CMK (cell line): ENCODE data around the gene RAD51.
A peak's percentile ranks its signal among the peaks of the same experiment; 100 is the strongest.

Experiments
- DNase-seq: peaks from one replicate; pipeline ENCODE4 v3.0.0-alpha.2; 2010; ENCODE audit warnings: low read depth

RAD51 gene

GRCh38 chr15:40722934-40723333 is 28.0 kb downstream of the RAD51 start:
- DNase-seq, result no peak

GRCh38 chr15:40723919-40724318 is 28.9 kb downstream of the RAD51 start:
- no peak for DNase-seq

GRCh38 chr15:40731034-40731433 is 36.1 kb downstream of the RAD51 start:
- no peak for DNase-seq

- DNase-seq, result no peak
Observed at GRCh38 chr15:40736575-40736974, 41.6 kb downstream of the RAD51 start.

- DNase-seq, result no peak
Observed at GRCh38 chr15:40737048-40737447, 42.1 kb downstream of the RAD51 start.

GRCh38 chr15:40739047-40739446 is 44.1 kb downstream of the RAD51 start:
- no peak for DNase-seq

- DNase-seq, result no peak
Observed at GRCh38 chr15:40739854-40740253, 44.9 kb downstream of the RAD51 start.

- no peak for DNase-seq
Observed at GRCh38 chr15:40743485-40743901, 48.5 kb downstream of the RAD51 start.

- no peak for DNase-seq
Observed at GRCh38 chr15:40743921-40744814, 49.2 kb downstream of the RAD51 start.

- DNase-seq, result no peak
Observed at GRCh38 chr15:40744815-40745152, 49.8 kb downstream of the RAD51 start.

- DNase-seq, result no peak
Observed at GRCh38 chr15:40746916-40747418, 52.0 kb downstream of the RAD51 start.

GRCh38 chr15:40747685-40748631 is 53.0 kb downstream of the RAD51 start:
- DNase-seq, result no peak

- no peak for DNase-seq
Observed at GRCh38 chr15:40749151-40749630, 54.2 kb downstream of the RAD51 start.

GRCh38 chr15:40750885-40751284 is 55.9 kb downstream of the RAD51 start:
- DNase-seq, result no peak

- DNase-seq, result no peak
Observed at GRCh38 chr15:40751745-40752144, 56.8 kb downstream of the RAD51 start.

GRCh38 chr15:40754574-40754882 is 59.6 kb downstream of the RAD51 start:
- DNase-seq, result no peak

GRCh38 chr15:40754883-40755811 is 60.2 kb downstream of the RAD51 start, which contains the start of gene RMDN3:
Gene RMDN3 (minus strand): TSS chr15:40755254. CDS start chr15:40754783, 471 bp downstream.
- peak; percentile 80 for DNase-seq

- DNase-seq, result no peak
Observed at GRCh38 chr15:40755812-40756208, 60.8 kb downstream of the RAD51 start.

GRCh38 chr15:40756938-40757337 is 62.0 kb downstream of the RAD51 start:
- no peak for DNase-seq

GRCh38 chr15:40759961-40760360 is 65.0 kb downstream of the RAD51 start:
- no peak for DNase-seq
